ENCODE data around the gene AUTS2. TPM values are rescaled to one million over a fixed set of nuclear protein-coding genes. Genes with fewer than 3 reads are reported as not detected.

The AUTS2 gene
- total RNA-seq, 1 experiment from 2014 or later = 2.3 TPM

DNA sequence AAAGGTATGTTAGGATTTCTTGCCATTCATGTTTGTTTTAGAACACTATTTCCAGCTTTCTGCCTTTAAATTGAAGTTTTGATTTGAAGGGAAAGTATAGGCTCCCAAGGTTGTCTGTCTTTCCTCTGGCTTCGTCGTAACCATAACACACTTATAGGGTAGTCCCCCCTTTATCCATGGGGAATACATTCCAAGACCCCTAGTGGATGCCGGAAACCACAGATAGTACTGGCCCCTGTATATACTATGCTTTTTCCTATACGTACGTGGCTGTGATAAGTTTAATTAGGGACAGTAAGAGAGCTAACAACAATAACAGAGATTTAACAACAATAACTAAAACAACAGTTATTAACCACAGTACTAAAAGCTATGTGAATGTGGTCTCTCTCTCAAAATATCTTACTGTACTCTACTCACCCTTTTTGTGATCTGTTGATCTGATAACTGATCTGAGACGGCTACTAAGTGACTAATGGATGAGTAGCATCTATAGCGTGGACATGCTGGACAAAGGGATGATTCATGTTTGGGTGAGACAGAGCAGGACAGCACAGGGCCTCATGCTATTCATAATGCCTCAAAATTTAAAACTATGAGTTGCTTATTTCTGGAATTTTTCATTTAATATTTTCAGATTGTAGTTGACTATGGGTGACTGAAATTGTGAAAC, 273.1 kb downstream of the AUTS2 start:
- in situ Hi-C loops (cut with HindIII; ENCODE audit: low pct_unique_long_range_greater_than_20kb, low sequenced_read_pairs) = no loop called here
- DNase-seq (ENCODE audit: low read depth) = peak; percentile 74

DNA sequence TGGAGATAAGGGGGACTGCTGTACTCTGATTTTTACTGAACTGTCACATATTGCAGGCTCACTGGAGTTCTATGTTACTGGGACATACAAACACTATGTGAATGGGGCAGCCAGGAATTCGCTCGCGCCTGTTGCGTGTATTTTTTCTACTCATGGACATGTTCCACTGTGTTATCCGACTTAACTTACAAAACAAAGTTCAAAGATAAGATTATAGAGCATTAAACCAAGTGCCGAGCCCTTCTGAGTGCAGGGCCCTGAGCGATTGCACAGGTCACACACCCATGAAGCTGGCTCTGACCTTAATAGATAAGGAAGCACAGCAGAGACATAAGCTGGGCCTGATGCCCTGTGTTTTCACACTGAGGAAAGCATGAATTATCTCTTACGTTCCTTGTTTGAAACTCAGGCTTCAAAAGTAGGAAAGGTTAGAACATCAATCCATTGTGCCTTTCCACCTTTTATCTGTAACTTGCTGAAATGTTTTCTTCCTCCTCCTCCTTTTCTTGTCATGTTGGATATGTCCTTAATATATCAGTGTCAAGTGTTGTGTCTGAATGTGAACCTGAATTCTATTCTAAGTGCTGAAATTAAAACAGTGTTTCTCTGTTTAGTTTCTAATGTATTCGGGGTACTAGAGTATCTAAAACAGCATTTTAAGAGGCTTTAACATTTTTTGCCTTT, 273.8 kb downstream of the AUTS2 start:
- DNase-seq (ENCODE audit: low read depth) = no peak
- in situ Hi-C loops (cut with HindIII; ENCODE audit: low pct_unique_long_range_greater_than_20kb, low sequenced_read_pairs) = no loop called here

DNA sequence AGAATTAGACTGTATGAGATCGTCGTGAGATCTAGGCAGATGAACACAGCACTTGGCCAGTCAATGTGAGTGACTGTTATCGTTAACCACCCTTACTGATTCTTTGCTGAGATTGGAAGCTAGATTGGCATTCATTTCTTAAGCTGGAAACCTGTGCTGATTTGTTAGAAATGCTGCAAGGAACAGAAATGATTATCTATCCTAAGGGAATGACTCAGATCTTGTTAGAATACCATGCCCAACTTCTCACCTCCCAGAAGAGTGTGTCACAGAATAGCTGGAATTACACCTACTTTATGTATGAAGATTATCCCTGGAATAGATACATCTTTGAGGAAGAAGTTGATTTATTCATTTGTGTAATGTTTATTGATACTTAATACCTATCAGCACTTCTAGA, 275.2 kb downstream of the AUTS2 start:
- in situ Hi-C loops (cut with HindIII; ENCODE audit: low pct_unique_long_range_greater_than_20kb, low sequenced_read_pairs) = no loop called here
- DNase-seq (ENCODE audit: low read depth) = peak; percentile 9

DNA sequence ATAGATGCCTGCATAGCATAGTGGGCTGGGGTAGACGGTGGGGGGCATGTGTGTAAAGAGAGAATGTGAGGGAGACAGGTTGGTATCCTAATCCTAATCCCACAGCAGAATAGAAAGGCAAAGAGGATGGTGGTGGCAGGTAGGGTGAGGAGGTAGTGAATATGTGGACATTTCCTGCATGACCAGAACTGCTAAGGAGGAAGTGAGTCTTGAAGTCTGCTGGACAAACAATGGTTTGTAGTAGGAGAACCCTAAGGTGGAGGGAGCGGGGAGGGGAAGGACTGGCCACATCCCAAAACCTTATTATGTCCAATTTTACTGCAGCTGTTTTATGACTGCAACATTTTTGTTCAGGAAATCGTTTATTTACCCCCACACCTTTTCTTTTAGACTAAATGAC, 279.7 kb downstream of the AUTS2 start:
- no peak for DNase-seq (ENCODE audit: low read depth)
- in situ Hi-C loops (cut with HindIII; ENCODE audit: low pct_unique_long_range_greater_than_20kb, low sequenced_read_pairs) = no loop called here

DNA sequence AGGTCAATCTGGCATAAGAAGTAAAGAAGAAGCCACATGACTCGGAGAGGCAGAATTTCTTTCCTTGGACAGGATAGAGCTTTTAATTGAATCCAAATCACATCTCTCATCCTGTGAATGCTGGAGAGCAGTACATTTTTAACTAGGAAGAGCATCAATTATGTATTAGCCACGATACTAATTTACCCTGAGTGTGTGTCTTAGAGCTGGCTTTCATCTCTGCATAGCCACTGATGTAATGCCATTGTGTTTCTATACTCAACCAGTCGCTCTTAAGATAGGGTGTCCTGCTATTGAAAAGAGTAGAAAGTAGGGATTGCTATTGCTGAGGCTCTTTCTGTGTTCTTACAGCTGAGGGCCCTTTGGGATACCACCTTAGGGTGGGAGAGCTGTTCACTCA, 280.3 kb downstream of the AUTS2 start:
- no peak for DNase-seq (ENCODE audit: low read depth)
- in situ Hi-C loops (cut with HindIII; ENCODE audit: low pct_unique_long_range_greater_than_20kb, low sequenced_read_pairs) = no loop called here

DNA sequence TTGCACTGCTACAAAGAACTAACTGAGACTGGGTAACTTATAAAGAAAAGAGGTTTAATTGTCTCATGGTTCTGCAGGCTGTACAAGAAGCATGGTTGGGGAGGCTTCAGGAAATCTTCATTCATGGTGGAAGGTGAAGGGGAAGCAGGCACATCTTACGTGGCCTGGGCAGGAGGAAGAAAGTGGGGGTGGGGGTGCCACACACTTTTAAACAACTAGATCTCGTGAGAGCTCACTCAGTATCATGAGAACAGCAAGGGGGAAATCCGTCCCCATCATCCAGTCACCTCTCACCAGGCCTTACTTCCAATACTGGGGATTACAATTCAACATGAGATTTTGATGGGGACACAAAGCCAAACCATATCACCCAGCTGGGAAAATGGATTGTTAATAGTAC, 281.7 kb downstream of the AUTS2 start:
- in situ Hi-C loops (cut with HindIII; ENCODE audit: low pct_unique_long_range_greater_than_20kb, low sequenced_read_pairs) = no loop called here
- DNase-seq (ENCODE audit: low read depth) = no peak

DNA sequence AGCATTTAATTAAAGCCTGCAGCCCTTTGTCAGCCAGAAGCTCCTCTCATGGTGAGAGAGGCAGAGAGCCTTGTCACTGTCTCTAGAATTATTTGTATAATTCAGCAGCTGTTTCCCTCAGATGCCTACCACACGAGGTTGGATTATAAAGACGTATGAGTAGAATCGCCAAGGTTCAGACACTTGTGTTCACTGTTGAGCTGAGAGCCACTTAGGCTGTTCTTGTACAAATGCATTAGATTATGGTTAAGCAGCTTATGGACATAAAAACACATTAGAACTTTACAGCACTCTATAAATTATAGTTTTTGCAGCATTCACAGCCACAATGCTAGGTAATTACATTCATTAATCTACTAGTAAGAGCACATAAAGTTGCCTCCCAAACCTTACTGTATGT, 282.6 kb downstream of the AUTS2 start:
- in situ Hi-C loops (cut with HindIII; ENCODE audit: low pct_unique_long_range_greater_than_20kb, low sequenced_read_pairs) = no loop called here
- no peak for DNase-seq (ENCODE audit: low read depth)

DNA sequence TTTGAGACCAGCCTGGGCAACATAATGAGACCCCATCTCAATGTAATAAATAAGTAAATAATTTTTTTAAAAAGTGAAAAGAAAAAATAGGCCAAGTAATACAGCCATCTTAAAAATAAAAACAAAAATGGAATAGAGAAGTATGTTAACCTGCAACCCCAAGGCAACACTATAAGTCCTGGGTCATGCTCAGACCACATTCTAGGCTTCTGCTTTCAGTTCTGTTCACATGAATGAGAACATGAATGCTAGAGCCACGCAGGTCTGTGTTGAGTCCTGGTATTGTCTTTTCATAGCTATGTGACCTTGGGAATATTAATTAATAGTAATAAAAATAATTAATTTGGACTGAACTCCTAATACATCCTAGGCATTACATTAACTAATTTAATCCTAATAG, 284.0 kb downstream of the AUTS2 start:
- in situ Hi-C loops (cut with HindIII; ENCODE audit: low pct_unique_long_range_greater_than_20kb, low sequenced_read_pairs) = no loop called here

DNA sequence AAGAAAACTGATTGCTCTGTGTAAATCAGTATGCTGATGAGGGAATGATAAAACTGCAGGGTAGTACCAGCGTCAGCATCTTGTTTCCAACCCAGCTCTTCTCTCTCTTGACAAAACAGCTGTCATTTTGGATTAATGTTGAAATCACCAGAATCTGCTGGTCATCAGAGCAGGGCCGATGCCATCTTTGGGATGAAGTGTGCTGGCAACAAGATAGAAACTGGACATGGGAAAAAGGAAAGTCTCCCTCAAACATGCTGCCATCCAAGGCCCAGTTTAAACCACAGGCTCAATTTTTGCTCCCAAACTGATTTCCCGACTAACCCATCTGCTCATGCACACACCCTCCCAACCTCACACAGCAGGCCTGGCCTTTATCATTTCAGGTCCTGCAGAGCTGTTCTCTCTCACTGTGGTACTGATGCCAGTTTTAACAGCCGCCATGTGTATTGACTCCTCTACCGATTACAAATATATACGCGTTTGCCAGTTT, 285.2 kb downstream of the AUTS2 start:
- DNase-seq (ENCODE audit: low read depth) = no peak
- in situ Hi-C loops (cut with HindIII; ENCODE audit: low pct_unique_long_range_greater_than_20kb, low sequenced_read_pairs) = no loop called here

More for the DNA sequence above, 284.0 kb downstream of the AUTS2 start:
- DNase-seq (ENCODE audit: low read depth) = no peak

DNA sequence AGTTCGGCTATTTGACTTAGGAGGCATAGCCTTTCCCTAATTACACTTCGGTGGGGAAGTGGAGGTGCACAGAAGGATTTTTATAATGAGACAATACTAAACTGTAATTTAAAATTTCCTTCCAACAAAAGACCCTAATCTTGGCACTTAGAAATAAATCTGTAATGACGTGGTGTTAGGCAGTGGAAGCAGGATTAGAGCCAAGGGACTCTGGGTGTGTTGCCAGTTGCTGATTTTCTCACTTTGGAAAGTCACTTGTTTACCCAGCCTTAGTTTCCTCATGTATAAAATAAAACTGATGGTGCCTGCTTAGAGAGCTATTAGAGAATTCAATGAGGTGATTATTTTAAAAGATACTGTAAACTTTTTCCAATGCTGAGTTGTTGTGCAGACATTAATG, 287.2 kb downstream of the AUTS2 start:
- in situ Hi-C loops (cut with HindIII; ENCODE audit: low pct_unique_long_range_greater_than_20kb, low sequenced_read_pairs) = no loop called here
- DNase-seq (ENCODE audit: low read depth) = no peak

DNA sequence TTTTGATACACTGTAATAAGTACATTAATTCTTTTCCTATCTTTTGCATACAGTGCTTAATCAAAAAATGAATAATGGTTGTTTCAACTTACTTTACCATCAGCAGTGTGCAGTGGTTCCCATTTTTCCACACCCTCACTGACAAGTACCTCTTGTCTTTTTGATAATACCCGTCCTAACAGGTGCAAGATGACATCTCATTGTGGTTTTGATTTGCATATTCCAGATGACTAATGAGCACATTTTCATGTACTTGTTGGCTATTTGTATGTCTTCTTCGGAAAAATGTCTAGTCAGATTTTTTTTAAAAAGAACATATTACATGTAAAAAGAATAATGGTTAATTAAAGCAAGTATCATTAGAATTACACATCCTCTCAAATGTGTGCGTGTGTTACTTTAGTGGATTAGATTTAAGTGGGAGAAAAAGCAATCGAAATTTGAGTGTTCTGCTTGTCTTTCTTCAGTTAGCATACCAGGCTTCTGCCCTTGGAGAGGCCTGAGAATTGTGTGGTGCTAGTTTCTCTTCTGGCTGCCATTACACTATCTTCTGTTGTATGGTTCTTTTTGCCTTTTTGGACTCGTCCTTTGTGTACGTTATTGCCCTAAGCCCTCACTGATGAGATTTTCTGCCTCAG, 291.2 kb downstream of the AUTS2 start:
- in situ Hi-C loops (cut with HindIII; ENCODE audit: low pct_unique_long_range_greater_than_20kb, low sequenced_read_pairs) = no loop called here
- no peak for DNase-seq (ENCODE audit: low read depth)

DNA sequence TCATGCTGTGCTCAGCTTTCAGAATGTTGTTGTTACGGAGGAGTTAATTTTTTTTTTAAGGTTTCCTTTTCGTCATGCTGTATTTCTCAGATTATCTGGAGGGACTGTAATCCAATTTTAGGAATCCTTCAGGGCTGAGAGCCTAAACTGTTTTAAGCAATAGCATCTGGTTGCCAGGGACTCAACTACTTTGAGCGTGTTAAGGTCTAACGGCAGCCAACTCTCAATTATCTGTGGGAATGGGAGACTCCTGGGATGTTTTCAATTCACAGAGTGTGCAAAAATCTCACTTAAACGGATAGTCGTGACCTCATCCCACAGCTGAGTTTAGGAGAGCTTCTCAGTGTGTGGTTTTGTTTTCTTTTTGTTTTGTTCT, 291.7 kb downstream of the AUTS2 start:
- in situ Hi-C loops (cut with HindIII; ENCODE audit: low pct_unique_long_range_greater_than_20kb, low sequenced_read_pairs) = no loop called here

DNA sequence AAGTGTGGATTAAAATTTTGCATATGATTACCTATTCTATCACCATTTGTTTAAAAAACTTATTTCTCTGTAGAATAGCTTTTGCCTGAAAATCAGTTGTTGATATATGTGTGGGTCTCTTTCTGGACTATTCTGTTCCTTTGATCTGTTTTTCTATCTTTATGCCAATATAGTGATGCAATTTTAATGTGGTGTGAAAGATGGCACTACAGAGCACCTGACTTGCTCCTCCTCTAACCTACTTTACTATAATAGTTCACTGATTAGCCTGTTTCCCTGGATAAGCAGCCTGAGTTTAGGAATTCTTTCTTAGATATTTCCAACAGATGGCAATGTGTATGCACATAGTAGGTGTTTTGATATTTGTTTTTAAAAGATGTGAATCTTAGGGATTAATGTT, 294.5 kb downstream of the AUTS2 start:
- peak; percentile 21 for DNase-seq (ENCODE audit: low read depth)
- in situ Hi-C loops (cut with HindIII; ENCODE audit: low pct_unique_long_range_greater_than_20kb, low sequenced_read_pairs) = no loop called here

More for the DNA sequence above, 291.7 kb downstream of the AUTS2 start:
- DNase-seq (ENCODE audit: low read depth) = no peak

DNA sequence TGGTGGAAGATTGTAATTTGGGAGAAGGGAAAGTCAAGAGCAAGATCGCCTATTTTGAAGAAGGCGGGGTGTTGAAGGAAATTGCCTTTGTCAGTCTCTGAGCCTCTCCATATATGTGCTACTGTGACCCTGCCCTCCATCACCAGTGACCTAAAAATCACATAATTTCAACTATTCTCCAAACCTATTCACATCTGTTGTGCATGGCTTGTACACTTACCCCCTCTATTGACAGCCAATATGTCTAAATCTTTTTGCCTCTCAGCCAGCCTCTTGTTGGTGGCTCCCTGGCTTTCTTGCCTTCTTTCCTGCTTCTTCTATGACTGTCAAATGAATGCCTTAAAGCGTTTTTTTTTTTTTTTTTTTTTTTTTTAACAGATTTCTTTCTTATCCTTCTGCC, 295.6 kb downstream of the AUTS2 start:
- DNase-seq (ENCODE audit: low read depth) = peak; percentile 6
- in situ Hi-C loops (cut with HindIII; ENCODE audit: low pct_unique_long_range_greater_than_20kb, low sequenced_read_pairs) = no loop called here

DNA sequence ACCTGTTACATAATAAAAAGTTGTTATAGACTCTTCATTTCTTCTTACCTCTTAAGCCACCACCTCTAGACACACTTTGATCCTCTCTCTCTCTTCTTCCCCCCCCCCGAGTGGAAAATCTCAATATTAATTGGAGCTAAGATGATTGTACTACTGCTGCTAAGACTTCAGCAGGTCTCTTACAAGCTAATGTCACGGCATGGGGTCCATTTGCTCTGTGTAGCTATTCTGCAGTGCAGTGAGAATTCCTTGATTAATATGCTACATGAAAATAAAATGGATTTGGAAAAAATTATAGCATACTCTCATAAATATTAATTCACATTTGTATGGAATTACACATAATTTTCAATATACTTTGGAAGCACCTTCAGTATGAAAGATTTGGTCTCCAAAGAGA, 297.2 kb downstream of the AUTS2 start:
- DNase-seq (ENCODE audit: low read depth) = no peak
- in situ Hi-C loops (cut with HindIII; ENCODE audit: low pct_unique_long_range_greater_than_20kb, low sequenced_read_pairs) = no loop called here

DNA sequence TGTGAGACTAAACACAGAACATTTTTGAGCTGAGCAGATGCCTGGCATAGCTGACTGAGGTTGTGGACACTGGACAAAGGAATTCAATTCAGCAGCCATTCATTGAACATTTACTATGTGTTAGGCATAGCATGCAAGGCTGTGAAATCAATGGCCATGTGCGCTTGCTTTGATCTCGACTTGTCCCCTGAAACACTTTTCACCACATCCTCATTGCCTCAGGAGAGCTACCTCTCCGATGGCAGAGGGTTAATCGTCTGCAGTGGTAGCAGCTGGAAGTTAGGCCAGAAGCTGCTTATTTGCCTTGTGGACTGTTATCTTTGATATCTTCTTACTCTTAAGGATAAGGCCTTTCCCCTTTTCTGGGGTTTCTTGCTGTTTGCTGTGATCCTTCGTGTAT, 297.8 kb downstream of the AUTS2 start:
- in situ Hi-C loops (cut with HindIII; ENCODE audit: low pct_unique_long_range_greater_than_20kb, low sequenced_read_pairs) = no loop called here

DNA sequence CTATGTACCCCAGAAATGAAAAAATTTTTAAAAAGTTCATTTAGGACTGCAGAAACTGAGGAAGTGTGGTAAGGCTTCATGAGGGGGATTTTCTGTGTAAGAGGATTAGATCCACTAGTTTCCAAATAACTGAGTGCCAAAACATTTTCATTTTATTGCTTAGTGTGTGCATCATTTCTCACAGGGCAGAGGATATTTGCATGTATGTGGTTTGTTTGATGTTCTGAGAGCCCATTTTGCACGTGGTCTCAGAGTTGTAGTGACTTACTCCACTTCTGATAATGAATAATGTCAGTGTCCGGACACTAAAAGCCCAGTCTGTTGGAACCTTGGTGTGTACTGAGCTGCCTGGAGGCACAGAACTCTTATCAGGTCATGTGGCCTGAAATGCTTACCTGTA, 299.9 kb downstream of the AUTS2 start:
- in situ Hi-C loops (cut with HindIII; ENCODE audit: low pct_unique_long_range_greater_than_20kb, low sequenced_read_pairs) = no loop called here
- DNase-seq (ENCODE audit: low read depth) = no peak

More for the DNA sequence above, 297.8 kb downstream of the AUTS2 start:
- no peak for DNase-seq (ENCODE audit: low read depth)

DNA sequence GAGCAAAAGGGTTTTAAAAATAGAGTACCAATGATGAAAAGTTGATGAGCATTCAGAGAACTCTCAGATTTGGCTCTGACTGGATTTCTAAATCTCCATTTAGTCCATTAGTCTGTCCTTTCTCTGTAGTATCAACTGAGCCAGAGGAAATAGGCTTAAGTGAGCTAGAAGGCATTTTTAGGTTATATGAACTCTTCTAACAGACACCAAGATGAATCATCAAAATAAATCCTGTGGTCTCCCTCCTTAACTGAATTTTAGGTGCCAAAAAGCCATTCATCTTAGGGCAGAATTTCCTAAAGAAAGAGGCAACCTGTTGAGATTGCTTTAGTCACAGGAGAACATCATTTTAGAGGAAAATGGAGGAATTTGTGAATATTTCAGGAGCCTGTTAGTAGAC, 305.1 kb downstream of the AUTS2 start:
- in situ Hi-C loops (cut with HindIII; ENCODE audit: low pct_unique_long_range_greater_than_20kb, low sequenced_read_pairs) = no loop called here
- no peak for DNase-seq (ENCODE audit: low read depth)

DNA sequence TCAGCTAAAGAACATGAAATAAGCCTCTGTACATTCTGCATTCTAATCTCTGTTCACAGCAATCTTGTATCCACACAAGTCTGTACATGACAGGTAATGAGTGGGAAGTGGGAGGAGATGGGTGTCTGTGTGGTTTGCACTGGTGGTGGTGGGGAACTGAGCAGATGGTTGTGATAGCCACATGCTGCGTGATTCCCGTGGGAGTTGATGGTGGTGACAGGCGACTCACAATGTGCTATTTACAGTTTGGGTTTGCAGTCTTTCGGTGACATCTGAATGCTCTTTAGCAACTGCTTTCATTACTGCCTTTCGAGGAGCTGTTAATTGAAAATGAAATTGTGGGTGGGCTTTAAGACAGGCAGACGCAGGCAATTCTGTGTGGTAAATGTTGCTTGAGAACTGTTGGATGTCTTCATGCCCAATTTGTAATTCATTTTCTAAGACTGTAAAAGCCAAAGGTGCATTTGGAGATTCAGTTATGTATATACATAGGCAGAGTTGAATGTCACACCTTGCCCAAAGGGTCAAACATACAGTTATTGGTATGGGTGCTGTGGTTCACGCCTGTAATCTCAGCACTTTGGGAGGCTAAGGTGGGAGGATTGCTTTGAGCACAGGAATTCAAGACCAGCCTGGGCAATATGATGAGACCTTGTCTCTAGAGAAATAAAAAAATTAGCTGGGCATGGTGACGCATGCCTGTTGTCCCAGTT, 308.2 kb downstream of the AUTS2 start:
- in situ Hi-C loops (cut with HindIII; ENCODE audit: low pct_unique_long_range_greater_than_20kb, low sequenced_read_pairs) = no loop called here

More for the DNA sequence above, 308.2 kb downstream of the AUTS2 start:
- no peak for DNase-seq (ENCODE audit: low read depth)
